Prostate gland (tissue), 2 donors: ENCODE data around the gene FGGY. TPM values are rescaled to one million over a fixed set of nuclear protein-coding genes. Genes with fewer than 3 reads are reported as not detected.
A peak's percentile ranks its signal among the peaks of the same experiment; 100 is the strongest.

ENCODE experiments used
- DNase-seq: peaks from one replicate; pipeline ENCODE4 v3.0.0-alpha.2; 2019; ENCODE audit warnings: low spot score
- H3K27ac ChIP-seq, 2 donors: fragments of 200-600 bp; sonication (generic); 2 replicates each; pipeline ENCODE4 v1.5.1; 2017 to 2019
- H3K27me3 ChIP-seq: fragments of 200-600 bp; sonication (generic); replicated peaks from 2 replicates; pipeline ENCODE4 v1.5.1; 2019; ENCODE audit not compliant: insufficient read depth
- H3K36me3 ChIP-seq, 2 donors: fragments of 200-600 bp; sonication (generic); 1 replicate in 1 of 2; 2 replicates in 1 of 2; pipeline versions ENCODE4 v1.5.1 to v1.8.1; 2017 to 2019
- H3K4me1 ChIP-seq: fragments of 200-600 bp; sonication (generic); replicated peaks from 2 replicates; pipeline ENCODE4 v1.5.1; 2019
- H3K4me3 ChIP-seq, 2 donors: fragments of 200-600 bp; sonication (generic); 2 replicates each; pipeline ENCODE4 v1.5.1; 2017 to 2019
- H3K9me3 ChIP-seq: fragments of 200-600 bp; sonication (generic); 2 replicates; pipeline ENCODE4 v1.5.1; 2017
- CTCF ChIP-seq, 4 experiments: fragments of 200-600 bp in 2 of 4; fragments of 450-650 bp in 2 of 4; sonication (generic) in 2 of 4; IDR thresholded peaks; 1 replicate in 3 of 4; 2 replicates in 1 of 4; pipeline ENCODE4 v1.5.1; 2016 to 2019; ENCODE audit warnings: antibody characterized with exemption in 4 of 4, mild to moderate bottlenecking in 2 of 4, moderate library complexity in 2 of 4
- POLR2A ChIP-seq: fragments of 450-650 bp; IDR thresholded peaks from one replicate; pipeline ENCODE4 v1.6.1; 2016; ENCODE audit warnings: antibody characterized with exemption, mild to moderate bottlenecking
- POLR2AphosphoS5 ChIP-seq: sonication (generic); formaldehyde crosslinking; IDR thresholded peaks from one replicate; pipeline ENCODE4 v1.6.1; 2017; ENCODE audit warnings: antibody characterized with exemption
- WGBS: methylation state at CpG from one replicate; pipeline ENCODE4 v1.1.5; 2018; 5-methylcytosine and 5-hydroxymethylcytosine counted together
- intact Hi-C: fragments of 100-400 bp; cut with DNase I; formaldehyde crosslinking; loops from one replicate; pipeline ENCODE4 v1.14.2; 2022
- total RNA-seq, 2 donors: library from RNA; depleted of rRNA; stranded (reverse); fragments of >200 nt; gene quantifications; one replicate each; pipeline ENCODE4 v1.1.0, GENCODE V29; 2016

The FGGY gene
- total RNA-seq, 2 donors from 2014 or later, result 28.6 to 32.2 TPM

- TF ChIP-seq CTCF (IDR thresholded peaks at IDR 0.05) (no peak), POLR2AphosphoS5 (no peak)
- 81% methylated on average over 8 of the region's 8 CpGs for WGBS
- intact Hi-C loops, result loop anchor here (5.0 to 10.0 kb wide), 4 partner anchors 75 to 813 kb away; partner anchors contain the start of genes FGGY and JUN
- H3K36me3 ChIP-seq, result no peaks in the 10 kb centered on the region
- H3K4me3 ChIP-seq, result no peak overlapping the region
- peak overlapping the region; percentile 66 to 71 for H3K27ac ChIP-seq
- peaks cover 22% of the 10 kb centered on the region for H3K4me1 ChIP-seq
- H3K9me3 ChIP-seq, result no peaks in the 10 kb centered on the region
- no peak for DNase-seq
- H3K27me3 ChIP-seq, result no peaks in the 10 kb centered on the region
These were observed 300.7 kb downstream of the FGGY start for GRCh38 chr1:59597420-59598119.

GRCh38 chr1:59598120-59598440 is 301.2 kb downstream of the FGGY start:
- no peak for DNase-seq

GRCh38 chr1:59601041-59601441 is 304.1 kb downstream of the FGGY start:
- Histone ChIP-seq H3K27me3 (no peaks in the 10 kb centered on the region), H3K27ac (no peak overlapping the region), H3K36me3 (no peaks in the 10 kb centered on the region), H3K4me3 (no peak overlapping the region), H3K4me1 (peaks cover 8% of the 10 kb centered on the region), H3K9me3 (no peaks in the 10 kb centered on the region)
- TF ChIP-seq CTCF (IDR thresholded peaks at IDR 0.05) (no peak), POLR2AphosphoS5 (no peak), POLR2A (no peak)
- 88% methylated on average over 11 of the region's 11 CpGs for WGBS
- intact Hi-C loops, result no loop called here
- DNase-seq, result no peak

More at GRCh38 chr1:59598120-59598440, 301.2 kb downstream of the FGGY start:
- Histone ChIP-seq H3K4me1 (peaks cover 22% of the 10 kb centered on the region), H3K27ac (peak overlapping the region; percentile 66 to 71), H3K27me3 (no peaks in the 10 kb centered on the region), H3K36me3 (no peaks in the 10 kb centered on the region), H3K4me3 (no peak overlapping the region), H3K9me3 (no peaks in the 10 kb centered on the region)
- TF ChIP-seq CTCF (IDR thresholded peaks at IDR 0.05) (no peak), POLR2A (no peak), POLR2AphosphoS5 (no peak)
- intact Hi-C loops, result loop anchor here (5.0 to 10.0 kb wide), 4 partner anchors 74 to 813 kb away; partner anchors contain the start of genes FGGY and JUN

GRCh38 chr1:59601811-59602210 is 304.9 kb downstream of the FGGY start:
- TF ChIP-seq POLR2A (no peak), POLR2AphosphoS5 (no peak), CTCF (IDR thresholded peaks at IDR 0.05) (no peak)
- no peaks in the 10 kb centered on the region for H3K36me3 ChIP-seq
- no peak overlapping the region for H3K4me3 ChIP-seq
- no peaks in the 10 kb centered on the region for H3K27me3 ChIP-seq
- DNase-seq, result no peak
- H3K27ac ChIP-seq, result no peak overlapping the region
- peaks cover 2% of the 10 kb centered on the region for H3K4me1 ChIP-seq
- H3K9me3 ChIP-seq, result no peaks in the 10 kb centered on the region
- intact Hi-C loops, result no loop called here

GRCh38 chr1:59604191-59604590 is 307.3 kb downstream of the FGGY start:
- no peak for DNase-seq
- H3K27ac ChIP-seq, result no peak overlapping the region
- no peaks in the 10 kb centered on the region for H3K9me3 ChIP-seq
- TF ChIP-seq CTCF (IDR thresholded peaks at IDR 0.05) (no peak), POLR2AphosphoS5 (no peak), POLR2A (no peak)
- intact Hi-C loops, result no loop called here
- H3K4me1 ChIP-seq, result no peaks in the 10 kb centered on the region
- H3K4me3 ChIP-seq, result no peak overlapping the region
- H3K27me3 ChIP-seq, result no peaks in the 10 kb centered on the region
- H3K36me3 ChIP-seq, result no peaks in the 10 kb centered on the region
